NCI-H1436 (cell line): ENCODE measurements around the gene SLAMF7.

ENCODE experiments used
- DNase-seq: peaks from one replicate; lab custom pipeline; 2025; lab: John Stamatoyannopoulos, UW

The SLAMF7 gene

GRCh38 chr1:160800645-160801408, 61.8 kb downstream of the SLAMF7 start:
- DNase-seq: no peak

GRCh38 chr1:160801836-160802580, 63.0 kb downstream of the SLAMF7 start:
- DNase-seq: no peak
